Mesothelial cell of epicardium (in vitro differentiated cells): ENCODE measurements around the gene DNMT3B. TPM values are rescaled to one million over a fixed set of nuclear protein-coding genes. Genes with fewer than 3 reads are reported as not detected.
A peak's percentile ranks its signal among the peaks of the same experiment; 100 is the strongest.
"Not testable (repeated sequence)": the region's sequence is repeated elsewhere in the genome, so short reads cannot be mapped to it uniquely, and the experiment has no call there.

ENCODE experiments used
- DNase-seq, 2 experiments: peaks; one replicate each; pipeline ENCODE4 v3.0.0; 2021; ENCODE audit warnings: low spot score in 2 of 2; ENCODE audit not compliant: unreplicated experiment in 2 of 2
- H3K27ac Mint-ChIP-seq: 2 replicates; pipeline ENCODE4 v1.8.0; 2021; ENCODE audit warnings: mixed read lengths
- H3K27me3 Mint-ChIP-seq: 2 replicates; pipeline ENCODE4 v1.8.0; 2021; ENCODE audit warnings: low read depth, mixed read lengths
- H3K36me3 Mint-ChIP-seq: 2 replicates; pipeline ENCODE4 v1.8.0; 2021; ENCODE audit warnings: mixed read lengths
- H3K4me1 Mint-ChIP-seq: 2 replicates; pipeline ENCODE4 v1.8.0; 2021; ENCODE audit warnings: mixed read lengths
- H3K4me3 Mint-ChIP-seq: 2 replicates; pipeline ENCODE4 v1.8.0; 2021; ENCODE audit warnings: mild to moderate bottlenecking, moderate library complexity, mixed read lengths
- H3K9me3 Mint-ChIP-seq: 2 replicates; pipeline ENCODE4 v1.8.0; 2021; ENCODE audit warnings: mixed read lengths
- total RNA-seq: library from RNA; stranded (reverse); gene quantifications from 3 replicates; pipeline ENCODE4 v1.2.1, GENCODE V29; 2021
- TF ChIP-seq, protein P1 (sequence below): fragments of 200-600 bp; sonication (generic); IDR thresholded peaks from one replicate; pipeline ENCODE4 v1.5.0; 2021; ENCODE audit warnings: antibody characterized with exemption; ENCODE audit not compliant: unreplicated experiment

The DNMT3B gene
- total RNA-seq, 1 donor from 2014 or later, result 8.5 TPM

GRCh38 chr20:32756156-32756555, 6.0 kb upstream of the DNMT3B start:
- TF ChIP-seq, protein P1, sequence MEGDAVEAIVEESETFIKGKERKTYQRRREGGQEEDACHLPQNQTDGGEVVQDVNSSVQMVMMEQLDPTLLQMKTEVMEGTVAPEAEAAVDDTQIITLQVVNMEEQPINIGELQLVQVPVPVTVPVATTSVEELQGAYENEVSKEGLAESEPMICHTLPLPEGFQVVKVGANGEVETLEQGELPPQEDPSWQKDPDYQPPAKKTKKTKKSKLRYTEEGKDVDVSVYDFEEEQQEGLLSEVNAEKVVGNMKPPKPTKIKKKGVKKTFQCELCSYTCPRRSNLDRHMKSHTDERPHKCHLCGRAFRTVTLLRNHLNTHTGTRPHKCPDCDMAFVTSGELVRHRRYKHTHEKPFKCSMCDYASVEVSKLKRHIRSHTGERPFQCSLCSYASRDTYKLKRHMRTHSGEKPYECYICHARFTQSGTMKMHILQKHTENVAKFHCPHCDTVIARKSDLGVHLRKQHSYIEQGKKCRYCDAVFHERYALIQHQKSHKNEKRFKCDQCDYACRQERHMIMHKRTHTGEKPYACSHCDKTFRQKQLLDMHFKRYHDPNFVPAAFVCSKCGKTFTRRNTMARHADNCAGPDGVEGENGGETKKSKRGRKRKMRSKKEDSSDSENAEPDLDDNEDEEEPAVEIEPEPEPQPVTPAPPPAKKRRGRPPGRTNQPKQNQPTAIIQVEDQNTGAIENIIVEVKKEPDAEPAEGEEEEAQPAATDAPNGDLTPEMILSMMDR, result no peak
- Mint-ChIP-seq H3K4me3 (no peak overlapping the region), H3K27me3 (no peaks in the 10 kb centered on the region), H3K36me3 (no peaks in the 10 kb centered on the region), H3K4me1 (peaks cover 12% of the 10 kb centered on the region), H3K9me3 (no peaks in the 10 kb centered on the region), H3K27ac (no peak overlapping the region)
- no peak for DNase-seq

GRCh38 chr20:32761417-32761830, 761 bp upstream of the DNMT3B start:
- Mint-ChIP-seq H3K9me3 (no peaks in the 10 kb centered on the region), H3K27me3 (no peaks in the 10 kb centered on the region), H3K4me1 (peaks cover 15% of the 10 kb centered on the region), H3K36me3 (no peaks in the 10 kb centered on the region), H3K27ac (peak overlapping the region; percentile 60), H3K4me3 (peak overlapping the region; percentile 70)
- DNase-seq, result no peak
- TF ChIP-seq, protein P1, result no peak

DNA sequence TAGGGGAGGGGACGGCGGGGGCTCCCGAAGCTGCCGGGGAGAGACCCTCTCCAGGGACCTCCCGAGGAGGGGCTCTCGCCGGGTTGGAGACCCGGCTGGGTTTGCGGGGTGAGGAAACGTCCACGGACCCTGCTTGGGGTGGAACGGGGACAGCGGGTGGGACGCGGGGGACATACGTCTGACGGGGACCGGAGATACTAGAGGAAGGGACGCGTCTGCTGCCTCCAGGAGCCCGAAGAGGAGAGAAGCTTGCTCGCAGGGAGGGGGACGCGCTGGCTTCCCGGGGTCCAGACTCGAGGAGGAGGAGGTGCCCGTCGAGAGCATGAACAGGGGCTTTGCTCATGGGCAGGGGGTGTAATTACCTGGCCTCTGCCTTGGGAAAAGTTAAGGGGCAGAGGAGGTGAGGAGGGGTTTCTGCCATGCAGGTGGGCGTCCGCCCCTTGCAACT, 593 bp downstream of the DNMT3B start:
- peaks cover 18% of the 10 kb centered on the region for H3K4me1 Mint-ChIP-seq
- no peaks in the 10 kb centered on the region for H3K36me3 Mint-ChIP-seq
- DNase-seq, result peak in 1 of 2 experiments; percentile 58
- peak overlapping the region; percentile 21 for H3K27ac Mint-ChIP-seq
- peak overlapping the region; percentile 90 for H3K4me3 Mint-ChIP-seq
- TF ChIP-seq, protein P1, result no peak
- H3K27me3 Mint-ChIP-seq, result no peaks in the 10 kb centered on the region
- no peaks in the 10 kb centered on the region for H3K9me3 Mint-ChIP-seq

DNA sequence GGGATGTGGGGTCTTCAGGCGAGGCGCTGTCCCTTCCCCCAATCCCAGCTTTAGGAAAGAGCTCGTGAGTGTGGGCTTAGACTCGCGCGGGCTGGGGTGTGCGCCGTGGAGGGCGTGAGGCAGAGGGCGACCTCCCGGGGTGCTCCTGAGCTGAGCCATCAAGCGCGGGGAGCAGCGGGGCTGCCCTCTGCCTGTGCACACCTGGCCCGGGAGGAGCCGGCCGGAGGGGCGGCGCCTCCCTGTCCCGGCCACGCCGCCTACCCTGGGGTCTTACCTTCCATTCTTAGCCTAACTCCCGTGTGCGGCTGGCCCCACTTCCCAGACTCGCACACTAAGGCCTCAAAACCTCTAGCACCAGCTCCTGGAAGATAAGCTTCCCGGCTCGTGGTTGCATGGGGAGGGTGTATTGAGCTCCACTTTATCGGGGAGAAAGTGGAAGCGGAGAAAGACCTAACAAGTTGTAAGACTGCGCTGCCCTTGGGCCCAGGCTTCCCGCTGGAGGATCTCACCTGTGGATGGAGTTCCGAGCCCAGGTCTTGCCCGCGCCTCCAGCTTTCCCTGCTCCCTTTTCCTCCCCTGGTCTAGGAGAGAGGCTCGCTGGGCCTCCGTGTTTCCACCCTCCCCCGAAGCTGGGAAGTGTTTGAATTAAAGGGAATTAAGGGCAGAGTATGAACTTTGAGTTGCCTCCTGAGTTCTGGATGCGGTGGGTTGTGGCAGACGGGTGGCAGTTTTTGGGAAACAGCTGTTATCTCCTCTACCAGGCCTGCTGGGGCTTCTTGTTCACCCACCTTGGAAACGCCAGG, 1.2 kb downstream of the DNMT3B start:
- H3K27me3 Mint-ChIP-seq, result no peaks in the 10 kb centered on the region
- H3K4me3 Mint-ChIP-seq, result peak overlapping the region; percentile 90
- DNase-seq, result no peak
- H3K4me1 Mint-ChIP-seq, result peaks cover 18% of the 10 kb centered on the region
- H3K27ac Mint-ChIP-seq, result no peak overlapping the region
- no peaks in the 10 kb centered on the region for H3K9me3 Mint-ChIP-seq
- H3K36me3 Mint-ChIP-seq, result no peaks in the 10 kb centered on the region
- TF ChIP-seq, protein P1, result no peak

DNA sequence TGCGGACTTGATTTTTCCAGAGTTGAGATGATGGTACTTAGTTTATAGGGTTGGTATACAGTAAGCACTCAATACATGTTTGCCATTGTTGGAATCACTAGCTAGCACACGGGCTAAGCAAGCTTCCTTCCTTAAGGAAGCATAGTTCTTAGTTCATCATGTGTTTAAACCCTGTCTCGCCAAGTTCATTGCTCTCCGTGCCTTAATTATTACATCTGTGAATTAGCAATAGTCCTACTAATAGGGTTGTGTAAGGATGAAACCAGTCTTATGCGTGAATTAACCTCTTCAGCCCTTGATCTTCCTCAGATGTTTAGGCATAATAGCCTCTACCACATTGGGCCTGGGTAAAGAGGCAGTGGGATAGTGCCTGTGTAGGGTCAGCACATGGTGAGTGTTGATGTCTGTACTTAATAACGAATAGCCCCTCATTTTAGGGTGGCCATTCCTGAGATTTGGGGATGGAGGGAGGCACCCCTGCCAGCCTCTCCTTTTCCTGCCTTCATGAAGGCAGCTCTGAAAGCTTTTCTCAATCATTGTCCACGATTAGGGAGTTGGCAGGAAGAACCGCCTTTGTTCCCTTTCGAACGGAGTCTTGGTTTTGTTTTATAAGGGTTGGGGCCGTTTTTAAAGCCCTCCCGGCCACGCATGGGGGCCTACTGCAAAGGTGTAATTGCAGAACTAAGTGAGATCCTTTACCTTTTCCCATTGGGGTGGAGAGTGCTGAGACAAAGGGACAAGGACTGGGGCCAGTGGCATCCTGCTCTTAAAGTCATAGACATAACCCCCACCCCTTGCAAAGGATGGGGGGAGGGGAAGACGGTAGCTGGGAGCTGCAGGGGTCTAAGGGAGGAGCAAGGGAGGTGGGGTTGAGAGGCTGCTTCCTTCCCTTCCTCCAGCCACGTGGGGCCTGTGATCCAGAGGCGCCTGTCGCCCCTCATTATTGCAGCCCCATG, 2.1 kb downstream of the DNMT3B start:
- Mint-ChIP-seq H3K4me3 (peak overlapping the region; percentile 90), H3K27ac (no peak overlapping the region), H3K27me3 (no peaks in the 10 kb centered on the region), H3K36me3 (no peaks in the 10 kb centered on the region), H3K9me3 (no peaks in the 10 kb centered on the region), H3K4me1 (peaks cover 18% of the 10 kb centered on the region)
- DNase-seq, result no peak
- TF ChIP-seq, protein P1, result no peak

GRCh38 chr20:32765230-32765875, 3.2 kb downstream of the DNMT3B start:
- not testable (repeated sequence) for DNase-seq, H3K36me3 Mint-ChIP-seq, H3K4me3 Mint-ChIP-seq, H3K27me3 Mint-ChIP-seq, H3K9me3 Mint-ChIP-seq, H3K27ac Mint-ChIP-seq
- peaks cover 18% of the 10 kb centered on the region for H3K4me1 Mint-ChIP-seq
